B cell (primary cell): ENCODE measurements around the gene MEGF11. TPM values are rescaled to one million over a fixed set of nuclear protein-coding genes. Genes with fewer than 3 reads are reported as not detected.
"Not testable (repeated sequence)": the region's sequence is repeated elsewhere in the genome, so short reads cannot be mapped to it uniquely, and the experiment has no call there.

Experiments
- ATAC-seq: fragments of 200-7000 bp; cut with Tn5 transposase; one replicate; pipeline ENCODE4 v1.10.0; 2021; ENCODE audit warnings: low read depth, mild to moderate bottlenecking, moderate number of reproducible peaks, moderate library complexity
- CTCF ChIA-PET: fragments of 350-600 bp; sonication (Branson Sonifier 250); formaldehyde crosslinking; loops from one replicate; lab custom pipeline; 2021; ENCODE audit warnings: antibody characterized with exemption, inconsistent platforms; lab: Charles Lee
- POLR2A ChIA-PET: fragments of 350-600 bp; sonication (Branson Sonifier 250); formaldehyde crosslinking; loops from one replicate; lab custom pipeline; 2021; ENCODE audit warnings: antibody characterized with exemption; lab: Charles Lee
- DNase-seq: peaks from one replicate; pipeline ENCODE4 v3.0.0; 2013
- H2AFZ ChIP-seq: 2 replicates; pipeline ENCODE4 v1.6.1; 2012; ENCODE audit warnings: mild to moderate bottlenecking, low read depth, low read length; ENCODE audit not compliant: insufficient read depth, poor library complexity, severe bottlenecking
- H3K27ac ChIP-seq, 2 donors: 1 replicate in 1 of 2; 2 replicates in 1 of 2; pipeline ENCODE4 v1.5.1; 2012 to 2013; ENCODE audit warnings: low read length in 2 of 2, mild to moderate bottlenecking in 2 of 2, moderate library complexity in 1 of 2
- H3K27me3 ChIP-seq, 4 experiments: fragments of 200-600 bp in 1 of 4; sonication (generic) in 1 of 4; replicated peaks in 1 of 4; 1 replicate in 2 of 4; 2 replicates in 2 of 4; pipeline versions ENCODE4 v1.6.1 to v1.7.0; 2013 to 2016; ENCODE audit warnings: low read length in 3 of 4, mild to moderate bottlenecking in 2 of 4, mixed read lengths in 1 of 4, moderate library complexity in 1 of 4; ENCODE audit not compliant: insufficient read depth in 4 of 4, control insufficient read depth in 3 of 4; ENCODE audit errors: control extremely low read depth in 1 of 4
- H3K36me3 ChIP-seq, 2 experiments: replicated peaks in 1 of 2; 1 replicate in 1 of 2; 2 replicates in 1 of 2; pipeline versions ENCODE4 v1.6.1 to v1.7.1; 2013; ENCODE audit warnings: low read length in 1 of 2; ENCODE audit not compliant: insufficient read depth in 2 of 2, control insufficient read depth in 1 of 2; ENCODE audit errors: control extremely low read depth in 1 of 2, extremely low read depth in 1 of 2
- H3K4me1 ChIP-seq, 2 donors: fragments of 200-600 bp in 1 of 2; sonication (generic) in 1 of 2; 1 replicate in 1 of 2; 2 replicates in 1 of 2; pipeline versions ENCODE4 v1.5.1 to v1.6.1; 2013 to 2017; ENCODE audit warnings: low read length in 2 of 2; ENCODE audit not compliant: control insufficient read depth in 2 of 2, insufficient read depth in 2 of 2
- H3K4me2 ChIP-seq: replicated peaks from 2 replicates; pipeline ENCODE3; 2012; ENCODE audit warnings: mild to moderate bottlenecking, low read depth, low read length; ENCODE audit not compliant: poor library complexity, severe bottlenecking
- H3K4me3 ChIP-seq, 5 experiments: fragments of 200-600 bp in 1 of 5; sonication (generic) in 1 of 5; 1 replicate in 3 of 5; 2 replicates in 2 of 5; pipeline versions ENCODE4 v1.5.1 to v1.7.0; 2011 to 2016; ENCODE audit warnings: low read length in 4 of 5, mild to moderate bottlenecking in 4 of 5, low read depth in 2 of 5, control low read depth in 1 of 5, moderate library complexity in 1 of 5; ENCODE audit not compliant: insufficient read depth in 1 of 5; ENCODE audit errors: control extremely low read depth in 1 of 5, extremely low read depth in 1 of 5
- H3K79me2 ChIP-seq: fragments of 200-600 bp; sonication (generic); one replicate; pipeline ENCODE4 v1.6.0; 2016; ENCODE audit warnings: low read length; ENCODE audit not compliant: control insufficient read depth, insufficient read depth
- H3K9ac ChIP-seq: fragments of 200-600 bp; sonication (generic); 2 replicates; pipeline ENCODE4 v1.6.1; 2017; ENCODE audit warnings: mild to moderate bottlenecking, low read length, moderate library complexity
- H3K9me3 ChIP-seq, 3 donors: one replicate each; pipeline versions ENCODE4 v1.6.1 to v1.7.1; 2013; ENCODE audit warnings: low read length in 2 of 3; ENCODE audit not compliant: control insufficient read depth in 2 of 3, insufficient read depth in 1 of 3; ENCODE audit errors: control extremely low read depth in 1 of 3
- H4K20me1 ChIP-seq: 2 replicates; pipeline ENCODE4 v1.6.0; 2012; ENCODE audit warnings: mild to moderate bottlenecking, low read length; ENCODE audit not compliant: insufficient read depth, control insufficient read depth, poor library complexity, severe bottlenecking
- H3K27ac Mint-ChIP-seq: one replicate; pipeline ENCODE4 v1.8.0; 2021; ENCODE audit warnings: mixed read lengths
- H3K27me3 Mint-ChIP-seq: one replicate; pipeline ENCODE4 v1.8.0; 2021; ENCODE audit warnings: mixed read lengths
- H3K4me1 Mint-ChIP-seq: one replicate; pipeline ENCODE4 v1.8.0; 2021; ENCODE audit warnings: mixed read lengths
- H3K4me3 Mint-ChIP-seq: one replicate; pipeline ENCODE4 v1.8.0; 2021; ENCODE audit warnings: mixed read lengths
- H3K9me3 Mint-ChIP-seq: one replicate; pipeline ENCODE4 v1.8.0; 2022; ENCODE audit warnings: mixed read lengths; ENCODE audit not compliant: insufficient read depth
- CTCF ChIP-seq: fragments of 200-600 bp; IDR thresholded peaks from one replicate; pipeline ENCODE4 v1.8.0; 2022; ENCODE audit warnings: antibody characterized with exemption, mild to moderate bottlenecking
- EZH2 ChIP-seq: IDR thresholded peaks from 2 replicates; pipeline ENCODE4 v1.6.1; 2012; ENCODE audit warnings: borderline replicate concordance, low read depth, mild to moderate bottlenecking, moderate library complexity, low read length; ENCODE audit not compliant: insufficient read depth, poor library complexity, severe bottlenecking
- WGBS: methylation state at CpG from one replicate; pipeline ENCODE4 v1.1.5; 2013; ENCODE audit warnings: missing lambda C conversion rate; ENCODE audit not compliant: insufficient coverage; 5-methylcytosine and 5-hydroxymethylcytosine counted together
- intact Hi-C: fragments of 100-400 bp; cut with micrococcal nuclease; formaldehyde crosslinking; loops from one replicate; pipeline ENCODE4 v1.10.0; 2022
- polyA plus RNA-seq: library from polyadenylated mRNA; depleted of rRNA; stranded (reverse); fragments of >200 nt; gene quantifications from 2 replicates; pipeline ENCODE4 v1.2.3, GENCODE V29; 2012
- total RNA-seq, 2 donors: library from RNA; stranded (reverse); fragments of 120-200 nt in 1 of 2; gene quantifications; 1 replicate in 1 of 2; 2 replicates in 1 of 2; pipeline versions ENCODE4 v1.2.3 to v1.2.4, GENCODE V29; 2013 to 2022

Gene MEGF11
- total and polyA plus RNA-seq, 2 donors (not counting 1 experiment from before 2014, with no cell fraction given), result 0.04 to 0.34 TPM

GRCh38 chr15:66006986-66007385, 246.6 kb downstream of the MEGF11 start:
- no peak for DNase-seq
- no peak overlapping the region for H3K27ac Mint-ChIP-seq
- H3K4me3 ChIP-seq, result no peak overlapping the region
- 88% methylated on average over 6 of the region's 7 CpGs for WGBS
- H3K9ac ChIP-seq, result no peak overlapping the region
- no peak for ATAC-seq
- H3K4me1 Mint-ChIP-seq, result no peaks in the 10 kb centered on the region
- no peaks in the 10 kb centered on the region for H3K9me3 Mint-ChIP-seq
- no peak overlapping the region for H3K4me3 Mint-ChIP-seq
- TF ChIP-seq EZH2 (no peak), CTCF (no peak)
- CTCF ChIA-PET, result no interaction called here
- no peaks in the 10 kb centered on the region for H3K4me1 ChIP-seq
- peaks cover 0 to 6% (median 2%) of the 10 kb centered on the region in 4 experiments for H3K27me3 ChIP-seq
- H3K36me3 ChIP-seq, result no peaks in the 10 kb centered on the region
- H4K20me1 ChIP-seq, result no peaks in the 10 kb centered on the region
- H2AFZ ChIP-seq, result no peak overlapping the region
- no peak overlapping the region for H3K4me2 ChIP-seq
- H3K27me3 Mint-ChIP-seq, result peaks cover 38% of the 10 kb centered on the region
- H3K27ac ChIP-seq, result no peak overlapping the region
- no peaks in the 10 kb centered on the region for H3K79me2 ChIP-seq
- peaks cover 0 to 7% (median 0%) of the 10 kb centered on the region in 3 donors for H3K9me3 ChIP-seq
- POLR2A ChIA-PET, result no interaction called here
- intact Hi-C loops, result no loop called here

DNA sequence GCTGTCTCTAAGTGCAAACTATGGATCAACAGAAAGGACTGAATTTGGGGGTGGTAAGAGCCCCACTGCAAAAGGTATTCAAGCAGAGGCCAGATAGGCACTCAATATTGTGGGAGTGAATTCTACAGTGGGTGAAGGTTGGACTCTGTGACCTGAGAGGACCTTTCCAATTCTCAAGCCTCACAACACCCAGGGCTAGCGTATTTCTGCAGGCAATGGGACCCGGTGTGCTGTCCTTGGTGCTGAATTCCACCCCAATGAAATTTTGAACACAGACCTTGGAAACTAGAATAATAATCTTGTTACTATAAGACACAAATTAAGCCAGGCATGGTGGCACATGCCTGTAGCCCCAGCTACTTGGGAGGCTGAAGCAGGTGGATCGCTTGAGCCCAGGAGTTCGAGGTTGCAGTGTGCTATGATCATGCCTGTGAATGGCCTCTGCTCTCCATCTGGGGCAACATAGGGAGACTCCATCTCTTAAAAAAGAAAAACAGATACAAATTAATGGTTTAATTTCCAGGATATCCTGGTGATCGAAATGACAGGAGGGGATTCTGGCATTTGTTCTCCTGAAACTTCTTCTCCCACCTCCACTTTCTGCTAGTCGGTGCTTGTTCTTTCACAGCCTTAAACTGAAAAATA, 248.8 kb downstream of the MEGF11 start:
- WGBS, result 27% methylated on average over 3 of the region's 6 CpGs
- no peak for TF ChIP-seq EZH2
- no peak for TF ChIP-seq CTCF
- ATAC-seq (no peak), DNase-seq (no peak)
- ChIA-PET CTCF (no interaction called here), POLR2A (no interaction called here)
- Histone ChIP-seq H3K4me1 (no peaks in the 10 kb centered on the region), H3K4me2 (no peak overlapping the region), H2AFZ (no peak overlapping the region), H3K9me3 (peaks cover 0 to 6% (median 0%) of the 10 kb centered on the region in 3 donors), H3K27ac (no peak overlapping the region), H3K9ac (no peak overlapping the region), H3K4me3 (no peak overlapping the region), H3K27me3 (peaks cover 0 to 10% (median 2%) of the 10 kb centered on the region in 4 experiments), H3K36me3 (no peaks in the 10 kb centered on the region), H4K20me1 (no peaks in the 10 kb centered on the region), H3K79me2 (no peaks in the 10 kb centered on the region)
- no peaks in the 10 kb centered on the region for H3K4me1 Mint-ChIP-seq
- intact Hi-C loops, result no loop called here
- H3K27me3 Mint-ChIP-seq, result peaks cover 37% of the 10 kb centered on the region
- no peaks in the 10 kb centered on the region for H3K9me3 Mint-ChIP-seq
- H3K27ac Mint-ChIP-seq, result no peak overlapping the region
- H3K4me3 Mint-ChIP-seq, result no peak overlapping the region

GRCh38 chr15:66003129-66003528, 250.4 kb downstream of the MEGF11 start:
- CTCF ChIA-PET, ATAC-seq, H3K9ac ChIP-seq, H3K27ac ChIP-seq, H3K4me3 ChIP-seq, H3K4me2 ChIP-seq, POLR2A ChIA-PET, H4K20me1 ChIP-seq, H3K4me3 Mint-ChIP-seq, H3K4me1 Mint-ChIP-seq, H3K79me2 ChIP-seq, H3K9me3 ChIP-seq, H3K27ac Mint-ChIP-seq, H3K9me3 Mint-ChIP-seq, intact Hi-C loops, H3K36me3 ChIP-seq, H3K4me1 ChIP-seq, H2AFZ ChIP-seq, DNase-seq: not testable (repeated sequence)
- H3K27me3 Mint-ChIP-seq, result peaks cover 38% of the 10 kb centered on the region
- 100% methylated on average over 2 of the region's 4 CpGs for WGBS
- peaks cover 0 to 10% (median 2%) of the 10 kb centered on the region in 4 experiments for H3K27me3 ChIP-seq
